Measurements from ENCODE around the gene HMCN2.
"Not testable (repeated sequence)": the region's sequence is repeated elsewhere in the genome, so short reads cannot be mapped to it uniquely, and the experiment has no call there.

Gene HMCN2

GRCh38 chr9:130396581-130396980 lies 131.0 kb downstream of the HMCN2 start:
- no peak for DNase-seq

GRCh38 chr9:130398487-130399240 lies 133.1 kb downstream of the HMCN2 start:
- DNase-seq, result no peak

GRCh38 chr9:130399768-130400167 lies 134.2 kb downstream of the HMCN2 start:
- DNase-seq, result no peak

GRCh38 chr9:130400870-130401269 lies 135.3 kb downstream of the HMCN2 start:
- no peak for DNase-seq

- not testable (repeated sequence) for DNase-seq
Observed at GRCh38 chr9:130401742-130402141, 136.2 kb downstream of the HMCN2 start.

- no peak for DNase-seq
Observed at GRCh38 chr9:130402243-130402642, 136.7 kb downstream of the HMCN2 start.

- DNase-seq, result no peak
Observed at GRCh38 chr9:130402645-130403440, 137.3 kb downstream of the HMCN2 start.

GRCh38 chr9:130405657-130406257 lies 140.2 kb downstream of the HMCN2 start:
- no peak for DNase-seq

- no peak for DNase-seq
Observed at GRCh38 chr9:130406278-130406895, 140.8 kb downstream of the HMCN2 start.

- DNase-seq, result no peak
Observed at GRCh38 chr9:130407916-130408663, 142.5 kb downstream of the HMCN2 start.

GRCh38 chr9:130408669-130409068 lies 143.1 kb downstream of the HMCN2 start:
- DNase-seq, result no peak

GRCh38 chr9:130409246-130409645 lies 143.7 kb downstream of the HMCN2 start:
- no peak for DNase-seq

- DNase-seq, result no peak
Observed at GRCh38 chr9:130410443-130410842, 144.9 kb downstream of the HMCN2 start.

GRCh38 chr9:130411566-130411915 lies 146.0 kb downstream of the HMCN2 start:
- no peak for DNase-seq

- DNase-seq, result no peak
Observed at GRCh38 chr9:130414081-130414731, 148.6 kb downstream of the HMCN2 start.

GRCh38 chr9:130414910-130415746 lies 149.6 kb downstream of the HMCN2 start:
- DNase-seq, result no peak

- no peak for DNase-seq
Observed at GRCh38 chr9:130417602-130418001, 152.0 kb downstream of the HMCN2 start.

- no peak for DNase-seq
Observed at GRCh38 chr9:130418776-130419175, 153.2 kb downstream of the HMCN2 start.

GRCh38 chr9:130419521-130420035 lies 154.0 kb downstream of the HMCN2 start:
- DNase-seq, result no peak

GRCh38 chr9:130421154-130421801 lies 155.7 kb downstream of the HMCN2 start:
- no peak for DNase-seq
